ENCODE data around the gene CD46. TPM values are rescaled to one million over a fixed set of nuclear protein-coding genes. Genes with fewer than 3 reads are reported as not detected.
A peak's percentile ranks its signal among the peaks of the same experiment; 100 is the strongest.

CD46 gene
- total and polyA plus RNA-seq, 2 donors (not counting 1 experiment from before 2014, with no cell fraction given): 38.6 to 173 TPM

DNA sequence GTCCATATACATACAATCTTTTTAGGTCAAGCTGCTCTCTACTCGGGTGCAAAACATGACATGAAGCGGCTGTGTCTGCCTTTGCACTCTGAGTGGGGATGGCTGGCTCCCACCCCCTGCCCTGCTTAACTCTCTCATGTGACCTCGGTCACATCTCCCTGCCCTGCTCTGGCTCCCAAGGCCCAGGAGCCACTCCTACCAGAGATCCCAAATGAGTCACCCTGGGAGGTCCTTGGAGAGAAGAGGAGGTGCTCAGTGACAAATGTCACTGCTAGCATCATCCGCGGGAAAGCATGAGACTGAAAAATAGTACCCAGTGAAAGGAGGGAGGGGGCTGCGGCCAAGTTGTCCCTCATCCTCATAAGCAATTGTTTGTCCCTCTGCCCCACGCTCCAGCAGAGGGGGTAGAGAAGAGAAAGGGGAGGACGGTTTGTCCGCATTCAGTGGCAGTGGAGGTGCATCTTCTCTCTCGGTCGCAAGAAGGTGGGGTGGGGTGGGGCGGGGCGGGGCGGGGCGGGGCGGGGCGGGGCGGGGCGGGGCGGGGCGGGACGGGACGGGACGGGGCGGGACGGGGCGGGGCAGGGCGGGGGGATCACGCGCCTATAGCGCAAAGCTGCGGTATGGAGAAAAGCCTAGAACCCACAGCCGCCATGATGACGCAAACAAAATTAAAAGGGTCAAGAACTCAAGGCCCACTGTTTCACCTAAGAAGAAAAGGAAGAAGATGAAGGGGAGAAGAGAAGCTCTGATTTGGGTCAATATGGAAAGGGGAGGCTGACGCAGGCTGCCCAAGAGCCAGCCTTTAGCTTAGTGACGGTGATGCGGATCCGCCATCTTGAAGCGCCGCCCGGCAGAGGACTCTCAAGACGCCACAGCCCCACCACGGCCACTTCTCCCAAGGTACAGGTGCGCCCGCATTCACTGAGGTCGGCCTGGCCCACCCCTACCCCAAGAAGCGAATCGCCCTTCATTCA lies 66.2 kb downstream of the CD46 start:
- Histone ChIP-seq H3K4me2 (replicated peaks; ENCODE audit: low read depth, low read length, poor library complexity, severe bottlenecking) (no peak overlapping the region), H2AFZ (ENCODE audit: insufficient read depth, low read depth, low read length, poor library complexity, severe bottlenecking) (no peak overlapping the region), H3K4me1 (ENCODE audit: control insufficient read depth in 2 of 2, insufficient read depth in 2 of 2, low read length in 2 of 2) (peaks cover 44 to 58% of the 10 kb centered on the region in 2 donors), H3K27me3 (replicated peaks in 1 of 4; ENCODE audit: control extremely low read depth in 1 of 4, control insufficient read depth in 3 of 4, insufficient read depth in 4 of 4, low read length in 3 of 4) (no peaks in the 10 kb centered on the region), H3K36me3 (replicated peaks in 1 of 2; ENCODE audit: control extremely low read depth in 1 of 2, control insufficient read depth in 1 of 2, extremely low read depth in 1 of 2, insufficient read depth in 2 of 2, low read length in 1 of 2) (peaks cover 0 to 82% of the 10 kb centered on the region in 2 experiments), H4K20me1 (ENCODE audit: control insufficient read depth, insufficient read depth, low read length, poor library complexity, severe bottlenecking) (peaks cover 90% of the 10 kb centered on the region), H3K79me2 (ENCODE audit: control insufficient read depth, insufficient read depth, low read length) (peaks cover 98% of the 10 kb centered on the region), H3K27ac (ENCODE audit: low read length in 2 of 2) (no peak overlapping the region), H3K9me3 (ENCODE audit: control extremely low read depth in 1 of 3, control insufficient read depth in 2 of 3, insufficient read depth in 1 of 3, low read length in 2 of 3) (no peaks in the 10 kb centered on the region), H3K4me3 (ENCODE audit: control extremely low read depth in 1 of 5, extremely low read depth in 1 of 5, insufficient read depth in 1 of 5, low read depth in 2 of 5, low read length in 4 of 5) (no peak overlapping the region), H3K9ac (ENCODE audit: low read length) (no peak overlapping the region)
- peak overlapping the region; percentile 63 for H3K27ac Mint-ChIP-seq
- CTCF ChIA-PET: interaction anchor here (1.2 to 20.3 kb wide), 6 partner anchors 11 to 145 kb away, joined by 3 to 526 read pairs (median 10); no protein-coding TSS in a partner anchor
- H3K4me1 Mint-ChIP-seq: peaks cover 93% of the 10 kb centered on the region
- 97% methylated on average over 22 of the region's 48 CpGs for WGBS (ENCODE audit: insufficient coverage)
- POLR2A ChIA-PET: interaction anchor here (1.2 kb wide), 1 partner anchor 57 kb away, joined by 3 read pairs; no protein-coding TSS in a partner anchor
- ATAC-seq (ENCODE audit: low read depth) (no peak), DNase-seq (no peak)
- TF ChIP-seq EZH2 (IDR thresholded peaks at IDR 0.05; ENCODE audit: borderline replicate concordance, insufficient read depth, low read depth, low read length, poor library complexity, severe bottlenecking) (no peak), CTCF (IDR thresholded peaks at IDR 0.05) (no peak)
- intact Hi-C loops (cut with micrococcal nuclease): no loop called here
- H3K9me3 Mint-ChIP-seq (ENCODE audit: insufficient read depth): no peaks in the 10 kb centered on the region
- no peaks in the 10 kb centered on the region for H3K27me3 Mint-ChIP-seq
- H3K4me3 Mint-ChIP-seq: peak overlapping the region; percentile 29
